OCI-LY3 (cell line): ENCODE measurements around the gene CD200R1L.

ENCODE experiments used
- EZH2phosphoT487 ChIP-seq: fragments of 200-600 bp; shearing (Covaris generic); IDR thresholded peaks from 2 replicates; pipeline ENCODE4 v1.6.1; 2018; ENCODE audit warnings: antibody characterized with exemption, mixed run types, low read depth
- TF ChIP-seq, protein P1 (sequence below): fragments of 200-600, 300-600 bp; sonication (generic); IDR thresholded peaks from 2 replicates; pipeline ENCODE4 v1.5.1; 2014; ENCODE audit warnings: antibody characterized with exemption, low read length, low read depth

DNA sequence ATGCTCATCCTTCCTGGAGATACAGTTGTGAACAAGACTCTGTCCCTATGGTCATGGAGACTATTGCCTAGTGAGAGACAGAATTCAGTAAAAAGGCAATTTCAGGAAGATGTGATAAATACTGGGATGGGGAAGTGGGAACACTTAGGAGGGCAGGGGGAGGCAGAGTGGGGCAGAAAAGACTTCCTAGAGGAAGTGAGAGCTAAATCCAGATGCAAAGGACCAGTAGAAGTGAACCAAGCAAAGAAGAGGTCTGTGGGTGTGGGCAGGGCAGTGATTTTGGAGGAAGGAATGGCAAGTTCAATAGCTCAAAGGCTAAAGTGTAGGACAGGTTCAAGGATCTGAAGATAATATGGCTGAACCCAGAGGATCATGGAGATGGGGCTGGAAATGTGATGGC is 68.9 kb downstream of the CD200R1L start:
- TF ChIP-seq, protein P1, sequence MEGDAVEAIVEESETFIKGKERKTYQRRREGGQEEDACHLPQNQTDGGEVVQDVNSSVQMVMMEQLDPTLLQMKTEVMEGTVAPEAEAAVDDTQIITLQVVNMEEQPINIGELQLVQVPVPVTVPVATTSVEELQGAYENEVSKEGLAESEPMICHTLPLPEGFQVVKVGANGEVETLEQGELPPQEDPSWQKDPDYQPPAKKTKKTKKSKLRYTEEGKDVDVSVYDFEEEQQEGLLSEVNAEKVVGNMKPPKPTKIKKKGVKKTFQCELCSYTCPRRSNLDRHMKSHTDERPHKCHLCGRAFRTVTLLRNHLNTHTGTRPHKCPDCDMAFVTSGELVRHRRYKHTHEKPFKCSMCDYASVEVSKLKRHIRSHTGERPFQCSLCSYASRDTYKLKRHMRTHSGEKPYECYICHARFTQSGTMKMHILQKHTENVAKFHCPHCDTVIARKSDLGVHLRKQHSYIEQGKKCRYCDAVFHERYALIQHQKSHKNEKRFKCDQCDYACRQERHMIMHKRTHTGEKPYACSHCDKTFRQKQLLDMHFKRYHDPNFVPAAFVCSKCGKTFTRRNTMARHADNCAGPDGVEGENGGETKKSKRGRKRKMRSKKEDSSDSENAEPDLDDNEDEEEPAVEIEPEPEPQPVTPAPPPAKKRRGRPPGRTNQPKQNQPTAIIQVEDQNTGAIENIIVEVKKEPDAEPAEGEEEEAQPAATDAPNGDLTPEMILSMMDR, result no peak
- no peak for TF ChIP-seq EZH2phosphoT487
